SK-N-SH treated with all-trans-retinoic acid at 6 μM for 48 hours (cell line): ENCODE results near the gene P3H3.

Experiments
- GLIS3 ChIP-seq: fragments of 250-450 bp; sonication (Bioruptor Pico); IDR thresholded peaks from 2 replicates; pipeline ENCODE4 v1.5.0; 2020; ENCODE audit warnings: mild to moderate bottlenecking, moderate library complexity
- PATZ1 ChIP-seq: fragments of 250-450 bp; sonication (Bioruptor Pico); IDR thresholded peaks from 2 replicates; pipeline ENCODE4 v1.8.0; 2020; ENCODE audit warnings: mild to moderate bottlenecking, moderate library complexity, borderline replicate concordance
- RARB ChIP-seq: fragments of 250-450 bp; sonication (Bioruptor Pico); IDR thresholded peaks from 2 replicates; pipeline ENCODE4 v1.8.0; 2021; ENCODE audit warnings: mild to moderate bottlenecking, moderate library complexity
- TCF4 ChIP-seq: fragments of 250-450 bp; sonication (Bioruptor Pico); IDR thresholded peaks from 2 replicates; pipeline ENCODE4 v1.8.0; 2021; ENCODE audit warnings: mild to moderate bottlenecking, moderate library complexity, borderline replicate concordance
- ZFP30 ChIP-seq: fragments of 450-650 bp; formaldehyde crosslinking; IDR thresholded peaks from 2 replicates; pipeline ENCODE4 v1.5.0; 2022; ENCODE audit warnings: mild to moderate bottlenecking, moderate library complexity
- ZNF565 ChIP-seq: fragments of 450-650 bp; formaldehyde crosslinking; conservative IDR thresholded peaks from 2 replicates; pipeline ENCODE4 v1.5.0; 2020; ENCODE audit warnings: low read depth, mild to moderate bottlenecking, moderate library complexity

GRCh38 chr12:6828781-6829535, 751 bp downstream of the P3H3 start:
- no peak for TF ChIP-seq PATZ1 (CRISPR knock-in tag)
- no peak for TF ChIP-seq RARB (CRISPR knock-in tag)
- no peak for TF ChIP-seq ZNF565 (CRISPR knock-in tag)
- no peak for TF ChIP-seq ZFP30
- TF ChIP-seq GLIS3 = no peak
- TF ChIP-seq TCF4 (CRISPR knock-in tag) = no peak
